ENCODE results near the gene CCDC181. TPM values are rescaled to one million over a fixed set of nuclear protein-coding genes. Genes with fewer than 3 reads are reported as not detected.

CCDC181 gene
- total RNA-seq, 6 experiments from 2014 or later, result not detected

- Mint-ChIP-seq H3K9me3 (no peaks in the 10 kb centered on the region), H3K4me1 (ENCODE audit: low read depth) (peaks cover 5% of the 10 kb centered on the region; the same call in 1 of the 2 replicates), H3K27me3 (ENCODE audit: insufficient read depth) (no peaks in the 10 kb centered on the region; the same call in 1 of the 2 replicates), H3K27ac (no peak overlapping the region), H3K4me3 (no peak overlapping the region), H3K36me3 (ENCODE audit: low read depth) (peaks cover 5% of the 10 kb centered on the region; the same call in 1 of the 2 replicates)
- no peak for DNase-seq
- no peak for TF ChIP-seq CTCF (IDR thresholded peaks at IDR 0.05)
Observed at GRCh38 chr1:169345511-169345910, 81.8 kb downstream of the CCDC181 start.

Other genes with a start within 250 kb of the CCDC181 start
- 10 to 100 TPM; 16.0 to 22.2 (median 18.7) TPM for gene NME7, start 59.7 kb downstream of the CCDC181 start, total RNA-seq (2021; fragmentation: NEBNext Ultra II Directional; extraction: Animal tissue kit (Norgen Biotek cat#: 25700))
- 10 to 100 TPM; 33.2 to 37.3 (median 35.9) TPM for gene BLZF1, start 59.3 kb downstream of the CCDC181 start, total RNA-seq (2021; fragmentation: NEBNext Ultra II Directional; extraction: Animal tissue kit (Norgen Biotek cat#: 25700))
- gene SLC19A2, start 58.5 kb upstream of the CCDC181 start, total RNA-seq (2021; fragmentation: NEBNext Ultra II Directional; extraction: Animal tissue kit (Norgen Biotek cat#: 25700)), result 1 to 10 TPM; 2.3 to 3.2 (median 2.8) TPM
- gene F5, start 159.0 kb upstream of the CCDC181 start, total RNA-seq (2021; fragmentation: NEBNext Ultra II Directional; extraction: Animal tissue kit (Norgen Biotek cat#: 25700)), result not detected
- gene SELP, start 202.7 kb upstream of the CCDC181 start, total RNA-seq (2021; fragmentation: NEBNext Ultra II Directional; extraction: Animal tissue kit (Norgen Biotek cat#: 25700)), result not detected

All from HFFc6 (cell line).